SU-DHL-6 (cell line): ENCODE results near the gene FHOD1.

Experiments
- CTCF ChIP-seq: fragments of 200-600 bp; sonication (generic); IDR thresholded peaks from one replicate; pipeline ENCODE4 v1.5.1; 2017; ENCODE audit warnings: antibody characterized with exemption, mild to moderate bottlenecking, low read length, moderate library complexity; ENCODE audit not compliant: insufficient read depth, poor library complexity, severe bottlenecking
- EZH2phosphoT487 ChIP-seq: fragments of 200-600 bp; sonication (generic), shearing (Covaris generic); conservative IDR thresholded peaks from 2 replicates; pipeline ENCODE4 v1.6.1; 2018; ENCODE audit warnings: mild to moderate bottlenecking, antibody characterized with exemption, low read length, moderate library complexity, mixed read lengths

- TF ChIP-seq CTCF = no peak
- TF ChIP-seq EZH2phosphoT487 = no peak
Measured at GRCh38 chr16:67254801-67255552, 7.7 kb upstream of the FHOD1 start.
